Astrocyte (in vitro differentiated cells and primary cell): ENCODE measurements around the gene LRRC55. TPM values are rescaled to one million over a fixed set of nuclear protein-coding genes. Genes with fewer than 3 reads are reported as not detected.

Source experiments
- DNase-seq: peaks from one replicate; pipeline ENCODE4 v3.0.0-alpha.2; 2010; ENCODE audit warnings: low read depth
- FAIRE-seq: peaks from 2 replicates; lab custom pipeline; 2011; peaks lifted over from hg19 to GRCh38; lab: Jason Lieb, UNC
- H2AFZ ChIP-seq: 2 replicates; pipeline ENCODE4 v1.6.0; 2012; ENCODE audit warnings: low read depth, low read length, inconsistent platforms
- H3K27ac ChIP-seq: 2 replicates; pipeline ENCODE4 v1.5.1; 2011; ENCODE audit warnings: low read depth, low read length, inconsistent platforms
- H3K27me3 ChIP-seq: 2 replicates; pipeline ENCODE4 v1.6.0; 2011; ENCODE audit warnings: low read length, inconsistent platforms; ENCODE audit not compliant: insufficient read depth
- H3K36me3 ChIP-seq: 2 replicates; pipeline ENCODE4 v1.5.1; 2011; ENCODE audit warnings: low read length, inconsistent platforms; ENCODE audit not compliant: insufficient read depth
- H3K4me1 ChIP-seq: 2 replicates; pipeline ENCODE4 v1.5.1; 2011; ENCODE audit warnings: low read length, inconsistent platforms; ENCODE audit not compliant: insufficient read depth
- H3K4me2 ChIP-seq: 2 replicates; pipeline ENCODE4 v1.6.0; 2012; ENCODE audit warnings: low read length, inconsistent platforms
- H3K4me3 ChIP-seq: 2 replicates; pipeline ENCODE4 v1.5.1; 2011; ENCODE audit warnings: low read depth, mild to moderate bottlenecking, low read length, inconsistent platforms; ENCODE audit not compliant: insufficient read depth
- H3K79me2 ChIP-seq: 2 replicates; pipeline ENCODE4 v1.6.0; 2012; ENCODE audit warnings: mild to moderate bottlenecking, low read length, inconsistent platforms; ENCODE audit not compliant: insufficient read depth
- H3K9ac ChIP-seq: 2 replicates; pipeline ENCODE4 v1.6.0; 2012; ENCODE audit warnings: mild to moderate bottlenecking, low read length, inconsistent platforms
- H3K9me3 ChIP-seq: 2 replicates; pipeline ENCODE4 v1.5.1; 2012; ENCODE audit warnings: low read depth, mild to moderate bottlenecking, low read length, inconsistent platforms; ENCODE audit not compliant: insufficient read depth
- H4K20me1 ChIP-seq: 2 replicates; pipeline ENCODE4 v1.6.0; 2012; ENCODE audit warnings: low read length, inconsistent platforms; ENCODE audit not compliant: insufficient read depth
- H3K27ac Mint-ChIP-seq: one replicate; pipeline ENCODE4 v1.8.0; 2021; ENCODE audit warnings: mild to moderate bottlenecking, mixed read lengths; ENCODE audit not compliant: unreplicated experiment
- H3K27me3 Mint-ChIP-seq: one replicate; pipeline ENCODE4 v1.8.0; 2021; ENCODE audit warnings: low read depth, mixed read lengths; ENCODE audit not compliant: unreplicated experiment
- H3K36me3 Mint-ChIP-seq: one replicate; pipeline ENCODE4 v1.8.0; 2021; ENCODE audit warnings: low read depth, mixed read lengths; ENCODE audit not compliant: unreplicated experiment
- H3K4me1 Mint-ChIP-seq: one replicate; pipeline ENCODE4 v1.8.0; 2021; ENCODE audit warnings: low read depth, mixed read lengths; ENCODE audit not compliant: unreplicated experiment
- H3K4me3 Mint-ChIP-seq: one replicate; pipeline ENCODE4 v1.8.0; 2021; ENCODE audit warnings: mild to moderate bottlenecking, moderate library complexity, mixed read lengths; ENCODE audit not compliant: unreplicated experiment
- H3K9me3 Mint-ChIP-seq: one replicate; pipeline ENCODE4 v1.8.0; 2021; ENCODE audit warnings: mild to moderate bottlenecking, mixed read lengths; ENCODE audit not compliant: unreplicated experiment
- EZH2 ChIP-seq: IDR thresholded peaks from 2 replicates; pipeline ENCODE4 v1.6.1; 2012; ENCODE audit warnings: mild to moderate bottlenecking, low read length, inconsistent platforms; ENCODE audit not compliant: insufficient read depth
- total RNA-seq: library from RNA; stranded (reverse); gene quantifications from 2 replicates; pipeline ENCODE4 v1.2.1, GENCODE V29; 2021
- TF ChIP-seq, protein P1 (sequence below): IDR thresholded peaks from 2 replicates; pipeline ENCODE4 v1.5.1; 2011; ENCODE audit warnings: low read depth, mild to moderate bottlenecking, inconsistent platforms, low read length, moderate library complexity; ENCODE audit not compliant: insufficient read depth

LRRC55 gene
- total RNA-seq, 1 donor from 2014 or later, result not detected

- Histone ChIP-seq H3K27me3 (peaks cover 1% of the 10 kb centered on the region), H3K9ac (no peak overlapping the region), H3K4me2 (no peak overlapping the region), H3K27ac (no peak overlapping the region), H3K4me1 (no peaks in the 10 kb centered on the region), H3K79me2 (no peaks in the 10 kb centered on the region), H4K20me1 (no peaks in the 10 kb centered on the region), H3K9me3 (no peaks in the 10 kb centered on the region), H3K4me3 (no peak overlapping the region), H3K36me3 (no peaks in the 10 kb centered on the region), H2AFZ (no peak overlapping the region)
- no peak for FAIRE-seq
- no peak overlapping the region for H3K27ac Mint-ChIP-seq
- no peak for DNase-seq
- peaks cover 18% of the 10 kb centered on the region for H3K27me3 Mint-ChIP-seq
- no peak for TF ChIP-seq EZH2
- TF ChIP-seq, protein P1, sequence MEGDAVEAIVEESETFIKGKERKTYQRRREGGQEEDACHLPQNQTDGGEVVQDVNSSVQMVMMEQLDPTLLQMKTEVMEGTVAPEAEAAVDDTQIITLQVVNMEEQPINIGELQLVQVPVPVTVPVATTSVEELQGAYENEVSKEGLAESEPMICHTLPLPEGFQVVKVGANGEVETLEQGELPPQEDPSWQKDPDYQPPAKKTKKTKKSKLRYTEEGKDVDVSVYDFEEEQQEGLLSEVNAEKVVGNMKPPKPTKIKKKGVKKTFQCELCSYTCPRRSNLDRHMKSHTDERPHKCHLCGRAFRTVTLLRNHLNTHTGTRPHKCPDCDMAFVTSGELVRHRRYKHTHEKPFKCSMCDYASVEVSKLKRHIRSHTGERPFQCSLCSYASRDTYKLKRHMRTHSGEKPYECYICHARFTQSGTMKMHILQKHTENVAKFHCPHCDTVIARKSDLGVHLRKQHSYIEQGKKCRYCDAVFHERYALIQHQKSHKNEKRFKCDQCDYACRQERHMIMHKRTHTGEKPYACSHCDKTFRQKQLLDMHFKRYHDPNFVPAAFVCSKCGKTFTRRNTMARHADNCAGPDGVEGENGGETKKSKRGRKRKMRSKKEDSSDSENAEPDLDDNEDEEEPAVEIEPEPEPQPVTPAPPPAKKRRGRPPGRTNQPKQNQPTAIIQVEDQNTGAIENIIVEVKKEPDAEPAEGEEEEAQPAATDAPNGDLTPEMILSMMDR, result no peak
- H3K4me3 Mint-ChIP-seq, result no peak overlapping the region
- H3K36me3 Mint-ChIP-seq, result no peaks in the 10 kb centered on the region
- no peaks in the 10 kb centered on the region for H3K9me3 Mint-ChIP-seq
- no peaks in the 10 kb centered on the region for H3K4me1 Mint-ChIP-seq
These were observed 38.3 kb upstream of the LRRC55 start for GRCh38 chr11:57143459-57143858.

- H3K27ac ChIP-seq, result no peak overlapping the region
- H3K4me3 Mint-ChIP-seq, result no peak overlapping the region
- no peaks in the 10 kb centered on the region for H3K79me2 ChIP-seq
- no peaks in the 10 kb centered on the region for H3K36me3 Mint-ChIP-seq
- H3K9me3 Mint-ChIP-seq, result no peaks in the 10 kb centered on the region
- no peak overlapping the region for H2AFZ ChIP-seq
- H3K27me3 Mint-ChIP-seq, result peaks cover 20% of the 10 kb centered on the region
- DNase-seq, result no peak
- H3K4me2 ChIP-seq, result no peak overlapping the region
- H3K9ac ChIP-seq, result no peak overlapping the region
- no peak for TF ChIP-seq EZH2
- TF ChIP-seq, protein P1, result no peak
- H3K4me3 ChIP-seq, result no peak overlapping the region
- no peaks in the 10 kb centered on the region for H3K4me1 Mint-ChIP-seq
- H3K36me3 ChIP-seq, result no peaks in the 10 kb centered on the region
- peaks cover 2% of the 10 kb centered on the region for H3K27me3 ChIP-seq
- H3K4me1 ChIP-seq, result no peaks in the 10 kb centered on the region
- FAIRE-seq, result no peak
- no peaks in the 10 kb centered on the region for H4K20me1 ChIP-seq
- no peaks in the 10 kb centered on the region for H3K9me3 ChIP-seq
- H3K27ac Mint-ChIP-seq, result no peak overlapping the region
These were observed 37.7 kb upstream of the LRRC55 start for GRCh38 chr11:57144075-57144474.

DNA sequence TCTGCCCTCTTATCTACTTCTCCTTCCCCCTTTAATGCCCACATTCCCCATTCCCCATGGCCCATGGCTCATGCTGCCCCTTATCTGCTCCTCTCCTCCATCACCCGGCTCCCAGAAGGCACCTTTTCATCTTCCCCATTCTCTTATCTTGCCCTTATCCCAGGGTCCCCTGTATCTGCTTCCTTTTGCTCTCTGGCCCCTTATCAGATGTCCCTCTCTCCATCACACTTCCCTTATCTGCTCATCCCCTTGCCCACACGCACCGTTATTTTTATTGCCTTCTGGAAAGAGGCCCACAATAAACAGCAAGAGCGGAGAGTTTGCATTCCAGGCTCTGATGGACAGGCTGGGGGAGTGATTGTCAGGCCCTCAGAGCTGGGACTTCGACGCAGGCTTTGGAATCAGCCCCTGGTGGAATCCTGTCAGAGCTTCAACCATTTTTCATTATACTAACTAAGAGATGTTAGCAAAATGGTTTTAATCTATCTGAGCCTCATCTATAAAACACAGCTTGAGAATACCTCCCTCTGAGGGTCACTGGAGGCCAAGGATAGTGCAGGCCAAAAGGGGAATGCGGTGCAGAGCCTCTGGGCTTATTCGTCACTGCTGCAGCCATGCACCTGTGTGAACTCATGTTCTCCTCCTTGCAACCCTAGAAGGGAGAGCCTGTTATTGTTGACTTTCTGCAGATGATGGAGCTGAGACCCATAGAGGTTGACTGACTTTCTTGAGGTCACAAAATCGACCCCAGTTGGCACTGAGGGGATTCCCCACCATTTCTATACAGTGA lies 37.0 kb upstream of the LRRC55 start:
- Histone ChIP-seq H3K79me2 (no peaks in the 10 kb centered on the region), H3K9me3 (no peaks in the 10 kb centered on the region), H3K4me2 (no peak overlapping the region), H3K4me1 (no peaks in the 10 kb centered on the region), H3K9ac (no peak overlapping the region), H3K4me3 (no peak overlapping the region), H3K36me3 (no peaks in the 10 kb centered on the region), H3K27me3 (peaks cover 2% of the 10 kb centered on the region), H2AFZ (no peak overlapping the region), H3K27ac (no peak overlapping the region), H4K20me1 (no peaks in the 10 kb centered on the region)
- Mint-ChIP-seq H3K4me1 (no peaks in the 10 kb centered on the region), H3K4me3 (no peak overlapping the region), H3K27me3 (peaks cover 20% of the 10 kb centered on the region), H3K36me3 (no peaks in the 10 kb centered on the region), H3K27ac (no peak overlapping the region), H3K9me3 (no peaks in the 10 kb centered on the region)
- TF ChIP-seq EZH2, result no peak
- TF ChIP-seq, protein P1, result no peak
- no peak for FAIRE-seq
- DNase-seq, result no peak
